H1 (cell line): ENCODE data around the gene DCLK1. TPM values are rescaled to one million over a fixed set of nuclear protein-coding genes. Genes with fewer than 3 reads are reported as not detected.

Experiments used
- CTCF ChIA-PET: fragments of 300-600 bp; sonication (Branson Sonifier 250); formaldehyde crosslinking; loops from one replicate; lab custom pipeline; 2021; ENCODE audit not compliant: partially characterized antibody; lab: Charles Lee
- POLR2A ChIA-PET: fragments of 300-600 bp; sonication (Branson Sonifier 250); formaldehyde crosslinking; loops from one replicate; lab custom pipeline; 2021; ENCODE audit warnings: inconsistent platforms; ENCODE audit not compliant: partially characterized antibody; lab: Charles Lee
- DNase-seq, 2 experiments: peaks; one replicate each; pipeline versions ENCODE4 v3.0.0 to v3.0.0-alpha.2; 2010 to 2022; ENCODE audit warnings: low spot score in 2 of 2, low read depth in 1 of 2, mixed read lengths in 1 of 2
- FAIRE-seq: peaks from 2 replicates; lab custom pipeline; 2011; peaks lifted over from hg19 to GRCh38; lab: Jason Lieb, UNC
- H2AFZ ChIP-seq: 2 replicates; pipeline ENCODE4 v1.8.1; 2012; ENCODE audit warnings: low read length, inconsistent platforms
- H2AK5ac ChIP-seq: 2 replicates; pipeline ENCODE4 v1.6.1; 2013; ENCODE audit warnings: low read depth, low read length
- H2BK120ac ChIP-seq: replicated peaks from 2 replicates; pipeline ENCODE3; 2013; ENCODE audit warnings: low read depth, low read length, inconsistent platforms
- H2BK12ac ChIP-seq: 2 replicates; pipeline ENCODE4 v1.6.1; 2013; ENCODE audit warnings: low read depth, low read length
- H2BK15ac ChIP-seq: 2 replicates; pipeline ENCODE4 v1.6.1; 2013; ENCODE audit warnings: low read length
- H2BK20ac ChIP-seq: 2 replicates; pipeline ENCODE4 v1.6.1; 2013; ENCODE audit warnings: low read length
- H2BK5ac ChIP-seq: 2 replicates; pipeline ENCODE4 v1.6.1; 2013; ENCODE audit warnings: low read depth, low read length
- H3K14ac ChIP-seq: 2 replicates; pipeline ENCODE4 v1.6.1; 2013; ENCODE audit warnings: inconsistent platforms; ENCODE audit not compliant: insufficient read length
- H3K18ac ChIP-seq: 2 replicates; pipeline ENCODE4 v1.6.1; 2013; ENCODE audit warnings: low read length; ENCODE audit errors: extremely low read depth
- H3K23ac ChIP-seq: 2 replicates; pipeline ENCODE4 v1.6.1; 2013; ENCODE audit warnings: inconsistent platforms; ENCODE audit not compliant: insufficient read length
- H3K23me2 ChIP-seq: 2 replicates; pipeline ENCODE4 v1.6.1; 2013; ENCODE audit warnings: low read depth, low read length
- H3K27ac ChIP-seq: 2 replicates; pipeline ENCODE4 v1.6.1; 2011; ENCODE audit warnings: low read depth, low read length, inconsistent platforms
- H3K27me3 ChIP-seq, 4 experiments: replicated peaks in 1 of 4; 1 replicate in 1 of 4; 2 replicates in 3 of 4; pipeline versions ENCODE4 v1.6.1 to v1.8.1; 2011 to 2013; ENCODE audit warnings: low read length in 3 of 4, mild to moderate bottlenecking in 3 of 4, inconsistent platforms in 2 of 4, mixed read lengths in 2 of 4, moderate library complexity in 1 of 4; ENCODE audit not compliant: control insufficient read depth in 3 of 4, insufficient read depth in 3 of 4; ENCODE audit errors: extremely low read depth in 1 of 4
- H3K36me3 ChIP-seq, 4 experiments: 2 replicates each; pipeline versions ENCODE4 v1.6.1 to v1.8.1; 2011 to 2013; ENCODE audit warnings: mild to moderate bottlenecking in 4 of 4, low read length in 3 of 4, moderate library complexity in 2 of 4, control low read depth in 1 of 4, inconsistent platforms in 1 of 4; ENCODE audit not compliant: insufficient read depth in 4 of 4, control insufficient read depth in 2 of 4
- H3K4ac ChIP-seq: replicated peaks from 2 replicates; pipeline ENCODE3; 2013; ENCODE audit warnings: low read length, low read depth, mixed read lengths, inconsistent platforms; ENCODE audit not compliant: insufficient read length
- H3K4me1 ChIP-seq, 4 experiments: replicated peaks in 1 of 4; 1 replicate in 1 of 4; 2 replicates in 3 of 4; pipeline versions ENCODE4 v1.6.1 to v1.8.1; 2011 to 2013; ENCODE audit warnings: low read length in 3 of 4, inconsistent platforms in 2 of 4, mixed read lengths in 1 of 4; ENCODE audit not compliant: insufficient read depth in 4 of 4, control insufficient read depth in 3 of 4
- H3K4me2 ChIP-seq, 2 experiments: 2 replicates each; pipeline versions ENCODE4 v1.6.1 to v1.8.1; 2011 to 2013; ENCODE audit warnings: low read depth in 2 of 2, low read length in 2 of 2, control low read depth in 1 of 2, inconsistent platforms in 1 of 2, mild to moderate bottlenecking in 1 of 2; ENCODE audit not compliant: insufficient read depth in 1 of 2
- H3K4me3 ChIP-seq, 4 experiments: fragments of 200-600, 300-600 bp in 1 of 4; sonication (generic), shearing (Covaris generic), sonication (Bioruptor Twin) in 1 of 4; 2 replicates each; pipeline versions ENCODE4 v1.5.1 to v1.8.1; 2011 to 2016; ENCODE audit warnings: low read length in 4 of 4, low read depth in 3 of 4, control low read depth in 2 of 4, inconsistent platforms in 2 of 4, mild to moderate bottlenecking in 2 of 4, mixed read lengths in 1 of 4, moderate library complexity in 1 of 4; ENCODE audit not compliant: insufficient read depth in 2 of 4; ENCODE audit errors: extremely low read depth in 1 of 4
- H3K56ac ChIP-seq: replicated peaks from 2 replicates; pipeline ENCODE3; 2013; ENCODE audit warnings: low read depth, mild to moderate bottlenecking, mixed read lengths, low read length, inconsistent platforms; ENCODE audit not compliant: insufficient read length
- H3K79me1 ChIP-seq: 2 replicates; pipeline ENCODE4 v1.6.1; 2013; ENCODE audit warnings: low read depth, low read length, control low read depth
- H3K79me2 ChIP-seq, 2 experiments: 2 replicates each; pipeline versions ENCODE4 v1.6.1 to v1.8.1; 2012 to 2013; ENCODE audit warnings: low read length in 2 of 2, mild to moderate bottlenecking in 2 of 2, inconsistent platforms in 1 of 2; ENCODE audit not compliant: insufficient read depth in 2 of 2, control insufficient read depth in 1 of 2
- H3K9ac ChIP-seq, 4 experiments: replicated peaks in 1 of 4; 1 replicate in 1 of 4; 2 replicates in 3 of 4; pipeline versions ENCODE4 v1.6.1 to v1.8.1; 2011 to 2013; ENCODE audit warnings: low read depth in 3 of 4, low read length in 3 of 4, control low read depth in 2 of 4, mild to moderate bottlenecking in 2 of 4, moderate library complexity in 2 of 4, inconsistent platforms in 1 of 4; ENCODE audit errors: extremely low read depth in 1 of 4
- H3K9me3 ChIP-seq, 2 experiments: 2 replicates each; pipeline versions ENCODE4 v1.6.1 to v1.8.1; 2012 to 2013; ENCODE audit warnings: mild to moderate bottlenecking in 2 of 2, moderate library complexity in 2 of 2, control low read depth in 1 of 2, inconsistent platforms in 1 of 2, low read depth in 1 of 2, low read length in 1 of 2, mixed read lengths in 1 of 2; ENCODE audit not compliant: insufficient read depth in 2 of 2
- H4K20me1 ChIP-seq, 2 experiments: replicated peaks in 1 of 2; 2 replicates each; pipeline versions ENCODE3 to v1.8.1; 2011 to 2013; ENCODE audit warnings: inconsistent platforms in 2 of 2, low read length in 2 of 2, mild to moderate bottlenecking in 1 of 2; ENCODE audit not compliant: insufficient read depth in 2 of 2, control insufficient read depth in 1 of 2
- H4K5ac ChIP-seq: 2 replicates; pipeline ENCODE4 v1.6.1; 2013; ENCODE audit warnings: low read length, low read depth, mixed read lengths, inconsistent platforms; ENCODE audit not compliant: insufficient read length
- H4K8ac ChIP-seq: 2 replicates; pipeline ENCODE4 v1.8.0; 2013; ENCODE audit warnings: mild to moderate bottlenecking, moderate library complexity, low read length, inconsistent platforms; ENCODE audit not compliant: insufficient read depth; ENCODE audit errors: extremely low read depth
- H4K91ac ChIP-seq: replicated peaks from 2 replicates; pipeline ENCODE3; 2013; ENCODE audit warnings: low read length, mixed read lengths, inconsistent platforms; ENCODE audit not compliant: insufficient read length
- HDAC2 ChIP-seq, 2 experiments: fragments of 300-600 bp in 1 of 2; sonication (generic) in 1 of 2; IDR thresholded peaks; 2 replicates each; pipeline ENCODE4 v1.6.1; 2011 to 2012; ENCODE audit warnings: low read depth in 2 of 2, low read length in 2 of 2, mild to moderate bottlenecking in 2 of 2, moderate library complexity in 2 of 2, borderline replicate concordance in 1 of 2, inconsistent platforms in 1 of 2
- MAX ChIP-seq: IDR thresholded peaks from 2 replicates; pipeline ENCODE4 v1.6.1; 2012; ENCODE audit warnings: inconsistent platforms
- SRF ChIP-seq: IDR thresholded peaks from 2 replicates; pipeline ENCODE4 v1.6.1; 2011; ENCODE audit warnings: mild to moderate bottlenecking, low read depth, low read length, moderate library complexity
- WGBS, 2 experiments: shearing (Covaris generic) in 1 of 2; methylation state at CpG; one replicate each; pipeline versions ENCODE4 v1.1.6 to v1.1.7; 2013 to 2015; ENCODE audit warnings: low lambda C conversion rate in 2 of 2, mixed read lengths in 2 of 2, inconsistent platforms in 1 of 2, low coverage in 1 of 2, missing lambda C conversion rate in 1 of 2; ENCODE audit not compliant: insufficient replicate concordance in 2 of 2, insufficient coverage in 1 of 2, insufficient read length in 1 of 2; ENCODE audit errors: extremely low coverage in 1 of 2, missing lambda C conversion rate in 1 of 2; 5-methylcytosine and 5-hydroxymethylcytosine counted together
- polyA plus RNA-seq, 7 experiments: library from polyadenylated mRNA; depleted of rRNA in 3 of 7; stranded (reverse) in 5 of 7; unstranded in 2 of 7; fragments of >200 nt in 5 of 7; fragments of 200-250 nt in 2 of 7; gene quantifications; 1 replicate in 5 of 7; 2 replicates in 1 of 7; 4 replicates in 1 of 7; pipeline versions ENCODE4 v1.2.1 to v1.2.3, GENCODE V29; 2011 to 2013; ENCODE audit warnings: missing spikeins in 2 of 7, mixed read lengths in 2 of 7
- total RNA-seq: library from RNA; stranded (reverse); fragmentation: NEBNext Ultra II Directional; extraction: Animal tissue kit (Norgen Biotek cat#: 25700); gene quantifications from 2 replicates; pipeline ENCODE4 v1.2.1, GENCODE V29; 2021

DCLK1 gene
- total and polyA plus RNA-seq, 2 of the 8 experiments (the other 6 are each of a cell fraction or from before 2014, with no cell fraction given): 22.8 to 41.0 TPM

GRCh38 chr13:36031490-36031889 lies 99.7 kb downstream of the DCLK1 start:
- no peak for FAIRE-seq
- Histone ChIP-seq H2BK12ac (no peak overlapping the region), H3K4me2 (no peak overlapping the region; a peak in 1 of 4 replicates), H2BK20ac (no peak overlapping the region), H3K36me3 (no peaks in the 10 kb centered on the region), H3K79me1 (no peaks in the 10 kb centered on the region), H4K5ac (no peak overlapping the region), H3K23me2 (no peaks in the 10 kb centered on the region), H3K14ac (no peak overlapping the region), H2BK120ac (no peak overlapping the region), H3K4ac (no peak overlapping the region), H3K18ac (no peak overlapping the region), H4K91ac (no peak overlapping the region), H2BK5ac (no peak overlapping the region), H3K27ac (no peak overlapping the region), H2AFZ (0 out of 2 replicates have a peak overlapping the region, but pooled peaks have one; percentile 2), H3K27me3 (no peaks in the 10 kb centered on the region), H3K9ac (no peak overlapping the region), H3K9me3 (peaks cover 4 to 6% of the 10 kb centered on the region in 2 experiments; a peak in 2 of 4 replicates), H2BK15ac (no peak overlapping the region), H3K23ac (no peak overlapping the region), H4K8ac (no peak overlapping the region), H2AK5ac (no peak overlapping the region), H3K4me3 (no peak overlapping the region), H4K20me1 (no peaks in the 10 kb centered on the region), H3K79me2 (no peaks in the 10 kb centered on the region), H3K56ac (no peak overlapping the region), H3K4me1 (peaks cover 2 to 6% (median 5%) of the 10 kb centered on the region in 4 experiments; a peak in 5 of 7 replicates)
- WGBS, 2 experiments: 80% methylated on average over 8 of the region's 8 CpGs; no CpG with 5 or more reads in 1 of the 2 experiments
- POLR2A ChIA-PET: interaction anchor here (0.7 to 1.0 kb wide), 2 partner anchors 54 to 125 kb away, joined by 3 read pairs; no protein-coding TSS in a partner anchor
- no peak for DNase-seq
- CTCF ChIA-PET: no interaction called here
- TF ChIP-seq HDAC2 (IDR thresholded peaks at IDR 0.05; ENCODE audit: borderline replicate concordance in 1 of 2, low read depth in 2 of 2, low read length in 2 of 2): no peak
- TF ChIP-seq SRF: no peak
- TF ChIP-seq MAX: 0 out of 2 replicates have a peak, but pooled peaks have one; percentile 36
